ENCODE measurements around the gene FITM2. TPM values are rescaled to one million over a fixed set of nuclear protein-coding genes. Genes with fewer than 3 reads are reported as not detected.
"Not testable (repeated sequence)": the region's sequence is repeated elsewhere in the genome, so short reads cannot be mapped to it uniquely, and the experiment has no call there.

FITM2 gene
- total RNA-seq, 1 donor from 2014 or later, result 5.5 TPM

DNA sequence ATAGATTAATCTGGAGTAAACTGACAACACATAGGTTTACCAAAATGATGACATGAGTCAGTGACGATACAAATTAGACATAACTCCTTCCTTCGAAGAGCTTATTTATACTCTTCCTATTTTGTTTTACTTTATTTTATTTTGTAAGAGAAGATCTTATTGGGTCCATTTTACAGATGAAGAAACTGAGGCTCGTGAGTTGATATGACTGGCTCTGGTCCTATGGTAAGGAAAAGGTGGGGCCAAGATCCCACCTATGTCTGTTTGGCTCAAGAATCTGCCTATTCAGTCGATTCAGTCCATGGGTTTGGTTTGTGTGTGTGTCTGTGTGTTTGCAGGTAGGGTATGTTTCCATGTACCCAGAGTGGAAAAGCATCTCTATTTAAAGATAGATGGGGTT lies 17.4 kb upstream of the FITM2 start:
- no peak for DNase-seq (ENCODE audit: low read depth)
- Histone ChIP-seq H3K36me3 (ENCODE audit: control insufficient read depth, insufficient read depth, low read length) (no peaks in the 10 kb centered on the region), H3K4me3 (ENCODE audit: low read depth, low read length) (no peak overlapping the region), H3K27me3 (ENCODE audit: control insufficient read depth, insufficient read depth, low read length) (no peaks in the 10 kb centered on the region)
- TF ChIP-seq CTCF (IDR thresholded peaks at IDR 0.05; ENCODE audit: insufficient read depth, low read length, poor library complexity, severe bottlenecking), result no peak

GRCh38 chr20:44327748-44328147 lies 16.7 kb upstream of the FITM2 start:
- H3K4me3 ChIP-seq (ENCODE audit: low read depth, low read length); DNase-seq (ENCODE audit: low read depth); H3K27me3 ChIP-seq (ENCODE audit: control insufficient read depth, insufficient read depth, low read length); H3K36me3 ChIP-seq (ENCODE audit: control insufficient read depth, insufficient read depth, low read length): not testable (repeated sequence)

DNA sequence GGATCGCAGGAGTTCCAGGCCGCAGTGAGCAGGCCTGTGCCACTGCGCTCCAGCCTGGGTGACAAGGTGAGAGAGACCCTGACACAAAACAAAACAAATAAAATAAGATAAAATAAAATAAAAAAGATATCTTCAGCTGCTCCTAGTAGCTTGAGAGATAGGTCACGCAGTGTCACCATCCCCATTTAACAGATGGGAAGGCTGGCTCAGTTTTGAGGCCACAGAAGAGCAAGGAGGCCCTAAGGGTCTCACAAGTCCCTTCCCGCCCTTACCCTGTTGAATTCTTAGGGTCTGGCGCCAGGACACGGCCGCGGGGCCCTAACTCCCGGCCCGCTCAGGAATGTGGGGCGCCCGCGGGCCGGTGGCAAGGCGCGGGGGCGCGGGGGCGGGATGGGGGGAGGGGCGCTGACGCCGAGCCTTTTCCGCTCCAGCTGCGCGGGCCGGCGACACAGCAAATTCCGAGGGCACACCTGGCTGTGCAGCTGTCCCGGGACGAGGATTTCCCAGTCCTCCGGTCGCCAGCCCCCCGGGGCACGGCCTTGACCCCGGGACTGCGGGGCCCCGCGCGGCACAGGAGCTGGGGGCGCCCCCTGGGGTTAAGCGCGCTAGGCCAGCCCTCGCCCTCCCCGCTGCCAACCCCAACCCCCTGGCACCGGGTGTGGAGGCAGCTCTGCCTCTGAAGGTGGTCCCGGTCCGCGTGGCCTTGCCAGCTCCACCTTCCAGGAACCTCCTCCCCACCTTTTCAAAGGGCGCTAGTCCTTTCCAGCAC lies 15.6 kb upstream of the FITM2 start:
- no peaks in the 10 kb centered on the region for H3K36me3 ChIP-seq (ENCODE audit: control insufficient read depth, insufficient read depth, low read length)
- no peak for TF ChIP-seq CTCF (IDR thresholded peaks at IDR 0.05; ENCODE audit: insufficient read depth, low read length, poor library complexity, severe bottlenecking)
- DNase-seq (ENCODE audit: low read depth), result no peak
- H3K4me3 ChIP-seq (ENCODE audit: low read depth, low read length), result no peak overlapping the region
- no peaks in the 10 kb centered on the region for H3K27me3 ChIP-seq (ENCODE audit: control insufficient read depth, insufficient read depth, low read length)

GRCh38 chr20:44324343-44324742 lies 13.3 kb upstream of the FITM2 start:
- DNase-seq (ENCODE audit: low read depth), result no peak
- TF ChIP-seq CTCF (IDR thresholded peaks at IDR 0.05; ENCODE audit: insufficient read depth, low read length, poor library complexity, severe bottlenecking), result no peak
- Histone ChIP-seq H3K4me3 (ENCODE audit: low read depth, low read length) (no peak overlapping the region), H3K36me3 (ENCODE audit: control insufficient read depth, insufficient read depth, low read length) (no peaks in the 10 kb centered on the region), H3K27me3 (ENCODE audit: control insufficient read depth, insufficient read depth, low read length) (no peaks in the 10 kb centered on the region)

DNA sequence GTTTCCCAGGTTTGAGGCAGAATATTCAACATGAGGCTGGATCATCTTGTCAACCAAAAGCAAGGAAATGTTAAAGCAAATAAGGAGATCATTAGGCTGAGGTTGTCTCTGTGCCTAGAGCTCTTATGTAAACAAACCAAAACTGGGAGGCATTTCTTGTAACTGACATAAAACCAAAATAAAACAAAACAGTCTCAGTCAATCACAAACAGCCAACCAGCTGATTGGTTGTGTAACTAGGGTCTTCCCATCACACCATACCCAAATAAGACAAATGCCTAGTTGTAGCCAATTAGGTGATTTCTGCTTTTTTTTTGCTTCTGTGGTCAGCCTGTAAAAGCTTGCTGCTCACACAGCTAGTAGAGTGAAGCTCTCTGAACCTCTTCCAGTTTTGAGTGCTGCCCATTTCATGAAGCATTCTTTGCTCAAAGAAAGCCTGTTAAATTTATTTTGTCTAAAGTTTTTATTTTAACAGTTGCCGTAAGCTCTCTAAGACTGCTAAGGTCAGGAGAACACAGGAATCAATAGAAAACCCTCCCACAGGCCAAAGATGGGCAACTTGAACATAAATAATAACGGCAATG lies 8.9 kb upstream of the FITM2 start:
- TF ChIP-seq CTCF (IDR thresholded peaks at IDR 0.05; ENCODE audit: insufficient read depth, low read length, poor library complexity, severe bottlenecking), result no peak
- H3K36me3 ChIP-seq (ENCODE audit: control insufficient read depth, insufficient read depth, low read length), result no peaks in the 10 kb centered on the region
- no peak overlapping the region for H3K4me3 ChIP-seq (ENCODE audit: low read depth, low read length)
- no peak for DNase-seq (ENCODE audit: low read depth)
- H3K27me3 ChIP-seq (ENCODE audit: control insufficient read depth, insufficient read depth, low read length), result no peaks in the 10 kb centered on the region

DNA sequence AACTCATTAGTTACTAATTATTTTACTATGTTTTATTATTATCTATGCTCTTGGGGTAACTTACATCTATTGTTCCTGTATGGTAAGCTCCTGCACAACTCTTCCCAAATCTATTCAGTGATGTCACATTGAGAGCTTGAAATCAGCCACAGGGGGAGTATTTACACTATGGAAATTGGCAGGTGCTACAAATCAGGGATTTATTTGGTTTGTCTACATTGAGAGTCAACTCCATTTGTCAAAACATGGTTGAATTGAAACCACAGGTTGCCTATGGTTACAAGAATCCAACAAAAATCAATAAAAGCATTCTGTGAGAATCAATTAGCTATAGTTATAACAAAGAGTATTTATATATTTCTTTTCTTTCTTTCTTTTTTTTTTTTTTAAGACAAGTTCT lies 3.9 kb upstream of the FITM2 start:
- no peak overlapping the region for H3K4me3 ChIP-seq (ENCODE audit: low read depth, low read length)
- no peaks in the 10 kb centered on the region for H3K27me3 ChIP-seq (ENCODE audit: control insufficient read depth, insufficient read depth, low read length)
- H3K36me3 ChIP-seq (ENCODE audit: control insufficient read depth, insufficient read depth, low read length), result no peaks in the 10 kb centered on the region
- DNase-seq (ENCODE audit: low read depth), result no peak
- TF ChIP-seq CTCF (IDR thresholded peaks at IDR 0.05; ENCODE audit: insufficient read depth, low read length, poor library complexity, severe bottlenecking), result no peak

Measured in kidney epithelial cell (primary cell).